ENCODE results near the gene LAMB1. TPM values are rescaled to one million over a fixed set of nuclear protein-coding genes. Genes with fewer than 3 reads are reported as not detected.
A peak's percentile ranks its signal among the peaks of the same experiment; 100 is the strongest.
"Not testable (repeated sequence)": the region's sequence is repeated elsewhere in the genome, so short reads cannot be mapped to it uniquely, and the experiment has no call there.

Gene LAMB1
- polyA plus RNA-seq, 6 donors from 2014 or later: 0.82 to 1.1 TPM; not detected in 4

GRCh38 chr7:107920048-107920772 lies 82.8 kb downstream of the LAMB1 start:
- peaks cover 17 to 41% of the 10 kb centered on the region in 2 donors for H3K36me3 Mint-ChIP-seq
- H3K27ac Mint-ChIP-seq: peak overlapping the region in 2 of 6 donors; percentile 3 to 83
- DNase-seq (no peak), ATAC-seq (ENCODE audit: low read depth in 2 of 2) (no peak)
- no peaks in the 10 kb centered on the region for H3K27me3 Mint-ChIP-seq
- no peaks in the 10 kb centered on the region for H3K9me3 Mint-ChIP-seq
- H3K4me3 Mint-ChIP-seq: no peak overlapping the region
- H3K4me1 Mint-ChIP-seq: peaks cover 8 to 19% (median 9%) of the 10 kb centered on the region in 3 donors

GRCh38 chr7:107918948-107919347 lies 84.0 kb downstream of the LAMB1 start:
- DNase-seq: no peak
- Mint-ChIP-seq H3K36me3 (peaks cover 17 to 50% of the 10 kb centered on the region in 2 donors), H3K4me1 (peaks cover 2 to 10% (median 7%) of the 10 kb centered on the region in 3 donors), H3K9me3 (no peaks in the 10 kb centered on the region), H3K4me3 (no peak overlapping the region), H3K27me3 (no peaks in the 10 kb centered on the region), H3K27ac (no peak overlapping the region)
- no peak for ATAC-seq (ENCODE audit: low read depth in 2 of 2)

- H3K4me1 Mint-ChIP-seq: peaks cover 5 to 18% (median 7%) of the 10 kb centered on the region in 3 donors
- H3K9me3 Mint-ChIP-seq: no peaks in the 10 kb centered on the region
- peak overlapping the region in 2 of 6 donors; percentile 52 to 91 for H3K27ac Mint-ChIP-seq
- DNase-seq (no peak), ATAC-seq (ENCODE audit: low read depth in 2 of 2) (no peak)
- peaks cover 17 to 48% of the 10 kb centered on the region in 2 donors for H3K36me3 Mint-ChIP-seq
- no peak overlapping the region for H3K4me3 Mint-ChIP-seq
- no peaks in the 10 kb centered on the region for H3K27me3 Mint-ChIP-seq
These were observed 85.0 kb downstream of the LAMB1 start for GRCh38 chr7:107917763-107918651.

- ATAC-seq (ENCODE audit: low read depth in 2 of 2) (no peak), DNase-seq (no peak)
These were observed 87.4 kb downstream of the LAMB1 start for GRCh38 chr7:107915541-107915940.

GRCh38 chr7:107914831-107915230 lies 88.1 kb downstream of the LAMB1 start:
- Mint-ChIP-seq H3K27me3 (no peaks in the 10 kb centered on the region), H3K9me3 (peaks cover 0 to 5% (median 4%) of the 10 kb centered on the region in 7 donors), H3K4me1 (peaks cover 3 to 11% (median 3%) of the 10 kb centered on the region in 3 donors), H3K27ac (peak overlapping the region in 2 of 6 donors; percentile 1 to 30), H3K36me3 (peaks cover 36 to 52% of the 10 kb centered on the region in 2 donors), H3K4me3 (no peak overlapping the region)
- ATAC-seq (ENCODE audit: low read depth in 2 of 2) (no peak), DNase-seq (no peak)

More at GRCh38 chr7:107915541-107915940, 87.4 kb downstream of the LAMB1 start:
- Mint-ChIP-seq H3K9me3 (peaks cover 0 to 5% (median 4%) of the 10 kb centered on the region in 7 donors), H3K36me3 (peaks cover 35 to 51% of the 10 kb centered on the region in 2 donors), H3K4me1 (peaks cover 4 to 15% (median 5%) of the 10 kb centered on the region in 3 donors), H3K27ac (no peak overlapping the region), H3K27me3 (no peaks in the 10 kb centered on the region), H3K4me3 (no peak overlapping the region)

- ATAC-seq (ENCODE audit: low read depth in 2 of 2): no peak
- no peak for DNase-seq
- Mint-ChIP-seq H3K4me1 (peaks cover 3 to 11% (median 3%) of the 10 kb centered on the region in 3 donors), H3K27ac (peak overlapping the region in 1 of 6 donors; percentile 41), H3K9me3 (peaks cover 0 to 5% (median 4%) of the 10 kb centered on the region in 7 donors), H3K4me3 (no peak overlapping the region), H3K27me3 (no peaks in the 10 kb centered on the region), H3K36me3 (peaks cover 43 to 61% of the 10 kb centered on the region in 2 donors)
These were observed 89.1 kb downstream of the LAMB1 start for GRCh38 chr7:107913851-107914250.

GRCh38 chr7:107911981-107912380 lies 91.0 kb downstream of the LAMB1 start:
- H3K27me3 Mint-ChIP-seq: no peaks in the 10 kb centered on the region
- no peak for DNase-seq
- H3K9me3 Mint-ChIP-seq: peaks cover 0 to 5% (median 4%) of the 10 kb centered on the region in 7 donors
- peaks cover 44 to 58% of the 10 kb centered on the region in 2 donors for H3K36me3 Mint-ChIP-seq
- no peak overlapping the region for H3K4me3 Mint-ChIP-seq
- peaks cover 3 to 7% (median 3%) of the 10 kb centered on the region in 3 donors for H3K4me1 Mint-ChIP-seq
- peak overlapping the region in 1 of 6 donors; percentile 30 for H3K27ac Mint-ChIP-seq
- no peak for ATAC-seq (ENCODE audit: low read depth in 2 of 2)

- H3K9me3 Mint-ChIP-seq: peaks cover 0 to 5% (median 4%) of the 10 kb centered on the region in 7 donors
- DNase-seq (no peak), ATAC-seq (ENCODE audit: low read depth in 2 of 2) (no peak)
- peaks cover 51 to 64% of the 10 kb centered on the region in 2 donors for H3K36me3 Mint-ChIP-seq
- no peak overlapping the region for H3K27ac Mint-ChIP-seq
- H3K4me1 Mint-ChIP-seq: peaks cover 0 to 7% (median 3%) of the 10 kb centered on the region in 3 donors
- no peak overlapping the region for H3K4me3 Mint-ChIP-seq
- H3K27me3 Mint-ChIP-seq: no peaks in the 10 kb centered on the region
These were observed 93.5 kb downstream of the LAMB1 start for GRCh38 chr7:107909445-107909844.

GRCh38 chr7:107907790-107908189 lies 95.2 kb downstream of the LAMB1 start:
- no peaks in the 10 kb centered on the region for H3K27me3 Mint-ChIP-seq

GRCh38 chr7:107902381-107902780 lies 100.6 kb downstream of the LAMB1 start:
- Mint-ChIP-seq H3K27me3 (no peaks in the 10 kb centered on the region), H3K9me3 (no peaks in the 10 kb centered on the region), H3K36me3 (peaks cover 11 to 17% of the 10 kb centered on the region in 2 donors), H3K4me1 (peaks cover 17 to 24% (median 22%) of the 10 kb centered on the region in 3 donors), H3K27ac (no peak overlapping the region), H3K4me3 (no peak overlapping the region)
- DNase-seq (no peak), ATAC-seq (ENCODE audit: low read depth in 2 of 2) (no peak)

More at GRCh38 chr7:107907790-107908189, 95.2 kb downstream of the LAMB1 start:
- peaks cover 51 to 57% of the 10 kb centered on the region in 2 donors for H3K36me3 Mint-ChIP-seq
- peaks cover 0 to 5% (median 4%) of the 10 kb centered on the region in 7 donors for H3K9me3 Mint-ChIP-seq
- H3K27ac Mint-ChIP-seq: no peak overlapping the region
- no peak for DNase-seq
- H3K4me3 Mint-ChIP-seq: no peak overlapping the region
- no peak for ATAC-seq (ENCODE audit: low read depth in 2 of 2)
- H3K4me1 Mint-ChIP-seq: no peaks in the 10 kb centered on the region

- Mint-ChIP-seq H3K27me3 (no peaks in the 10 kb centered on the region), H3K9me3 (no peaks in the 10 kb centered on the region), H3K36me3 (peaks cover 5 to 8% of the 10 kb centered on the region in 2 donors), H3K4me1 (peaks cover 29 to 40% (median 38%) of the 10 kb centered on the region in 3 donors), H3K4me3 (no peak overlapping the region), H3K27ac (peak overlapping the region in 2 of 6 donors; percentile 57 to 72)
- ATAC-seq (ENCODE audit: low read depth in 2 of 2): no peak
- no peak for DNase-seq
These were observed 102.4 kb downstream of the LAMB1 start for GRCh38 chr7:107900496-107901015.

- Mint-ChIP-seq H3K9me3 (no peaks in the 10 kb centered on the region), H3K36me3 (peaks cover 0 to 8% of the 10 kb centered on the region in 2 donors), H3K27ac (peak overlapping the region; percentile 11 to 91 (median 74)), H3K4me3 (peak overlapping the region in 5 of 8 donors; percentile 26 to 72 (median 51)), H3K27me3 (no peaks in the 10 kb centered on the region), H3K4me1 (peaks cover 34 to 53% (median 49%) of the 10 kb centered on the region in 3 donors)
- DNase-seq (peak; percentile 6), ATAC-seq (ENCODE audit: low read depth in 2 of 2) (peak; percentile 65 to 70)
These were observed 103.9 kb downstream of the LAMB1 start for GRCh38 chr7:107898997-107899594.

- not testable (repeated sequence) for DNase-seq; H3K9me3 Mint-ChIP-seq; H3K27me3 Mint-ChIP-seq; ATAC-seq (ENCODE audit: low read depth in 2 of 2)
- Mint-ChIP-seq H3K36me3 (peaks cover 0 to 15% of the 10 kb centered on the region in 2 donors), H3K27ac (peak overlapping the region in 4 of 6 donors; percentile 99 to 100 (median 99)), H3K4me1 (peaks cover 38 to 56% (median 55%) of the 10 kb centered on the region in 3 donors), H3K4me3 (peak overlapping the region; percentile 93 to 100 (median 98))
These were observed 110.6 kb downstream of the LAMB1 start for GRCh38 chr7:107892367-107892741.
